T-helper 2 cell treated with Interferon-gamma antibody and Interleukin-4, amounts not matched to agents 5 μg/mL and 100 μg/mL, for 36 hours (primary cell): ENCODE data around the gene LHX4.

Experiments used
- DNase-seq: peaks from one replicate; pipeline ENCODE4 v3.0.0; 2021; ENCODE audit warnings: low spot score
- H3K27ac Mint-ChIP-seq: one replicate; pipeline ENCODE4 v1.8.0; 2021; ENCODE audit warnings: mild to moderate bottlenecking, mixed read lengths
- H3K27me3 Mint-ChIP-seq: one replicate; pipeline ENCODE4 v1.8.0; 2021; ENCODE audit warnings: low read depth, mixed read lengths
- H3K36me3 Mint-ChIP-seq: one replicate; pipeline ENCODE4 v1.8.0; 2021; ENCODE audit warnings: low read depth, mixed read lengths
- H3K4me1 Mint-ChIP-seq: one replicate; pipeline ENCODE4 v1.8.0; 2021; ENCODE audit warnings: low read depth, mixed read lengths
- H3K4me3 Mint-ChIP-seq: one replicate; pipeline ENCODE4 v1.8.0; 2022; ENCODE audit warnings: mild to moderate bottlenecking, moderate library complexity, mixed read lengths
- H3K9me3 Mint-ChIP-seq: one replicate; pipeline ENCODE4 v1.8.0; 2021; ENCODE audit warnings: mixed read lengths

The LHX4 gene

DNA sequence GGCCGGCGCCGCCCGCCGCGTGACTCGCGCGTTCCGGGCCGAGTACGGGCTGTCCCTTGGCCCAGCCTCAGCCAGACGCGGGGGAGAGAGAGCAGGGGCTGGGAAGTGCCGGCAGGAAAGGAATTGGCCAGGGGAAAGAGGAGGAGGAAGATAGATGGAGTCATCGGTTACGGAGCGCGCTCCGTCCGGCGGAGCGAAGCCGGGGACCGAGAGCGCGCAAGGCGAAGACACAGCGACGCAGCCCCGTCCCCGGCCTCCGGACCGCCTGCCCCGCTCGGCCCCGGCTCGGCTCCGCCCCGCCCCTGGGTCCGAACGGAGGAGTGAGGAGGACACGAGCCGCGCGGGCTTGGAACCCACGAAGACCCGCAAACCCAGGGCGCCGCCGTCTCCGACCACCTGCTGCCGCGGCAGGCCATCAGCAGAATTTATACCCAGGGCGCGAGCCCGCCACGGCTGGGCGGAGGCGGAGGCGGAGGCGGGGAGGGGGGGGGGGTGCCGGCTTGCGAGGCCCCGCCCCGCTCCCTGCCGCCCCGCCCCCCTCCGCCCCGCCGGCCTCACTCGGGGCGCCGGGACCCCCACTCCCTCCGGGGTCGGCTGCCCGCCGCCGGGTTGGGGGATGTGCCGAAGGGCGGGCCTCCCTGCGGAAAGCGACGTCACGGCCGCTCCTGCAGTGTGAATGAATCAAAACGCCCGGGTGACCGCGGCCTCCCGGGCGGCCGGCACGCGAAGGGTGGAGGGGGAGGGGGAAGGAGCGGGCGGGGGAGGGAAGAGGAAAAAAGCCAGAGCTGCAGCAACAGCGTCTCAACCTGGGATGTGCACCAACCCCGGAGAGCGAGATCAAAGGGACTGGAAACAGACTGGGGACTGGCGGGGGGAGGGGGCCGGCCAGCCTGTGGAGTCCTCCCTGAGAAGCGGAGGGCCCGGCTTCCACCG lies at the start of gene LHX4:
Gene LHX4 (plus strand): TSS at position 782 of the 933 bp plus-strand sequence. CDS start 266 bp downstream, outside the sequence.
- Mint-ChIP-seq H3K4me3 (peak within 1 kb of the TSS; percentile 73), H3K27ac (no peak within 1 kb of the TSS), H3K4me1 (peaks cover 9% of the 10 kb centered on the region), H3K9me3 (no peaks in the 10 kb centered on the region), H3K36me3 (peaks cover 2% of the 10 kb centered on the region), H3K27me3 (peaks cover 83% of the 10 kb centered on the region)
- peak; percentile 18 for DNase-seq

DNA sequence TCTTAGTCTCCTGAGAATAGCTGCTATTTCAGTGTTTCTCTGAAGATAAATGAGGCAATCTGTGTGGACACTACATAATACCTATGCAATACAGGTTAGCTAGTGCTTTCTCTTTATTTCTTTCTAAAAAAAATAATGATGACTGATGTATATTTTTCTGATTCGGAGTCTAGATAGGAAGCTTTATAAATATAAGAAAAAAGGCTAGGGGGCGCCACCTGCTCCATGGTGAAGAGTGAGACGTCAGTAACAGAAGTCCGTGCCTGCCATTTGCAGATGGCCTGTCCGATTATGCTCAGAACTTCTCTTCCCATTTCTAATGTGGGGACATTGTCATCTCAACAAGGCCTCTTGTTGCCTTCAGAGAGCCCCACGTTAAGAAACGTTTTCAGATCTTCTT lies 49.0 kb upstream of the LHX4 start:
- Mint-ChIP-seq H3K4me1 (no peaks in the 10 kb centered on the region), H3K9me3 (no peaks in the 10 kb centered on the region), H3K36me3 (peaks cover 4% of the 10 kb centered on the region), H3K27me3 (no peaks in the 10 kb centered on the region), H3K4me3 (no peak overlapping the region), H3K27ac (no peak overlapping the region)
- no peak for DNase-seq

DNA sequence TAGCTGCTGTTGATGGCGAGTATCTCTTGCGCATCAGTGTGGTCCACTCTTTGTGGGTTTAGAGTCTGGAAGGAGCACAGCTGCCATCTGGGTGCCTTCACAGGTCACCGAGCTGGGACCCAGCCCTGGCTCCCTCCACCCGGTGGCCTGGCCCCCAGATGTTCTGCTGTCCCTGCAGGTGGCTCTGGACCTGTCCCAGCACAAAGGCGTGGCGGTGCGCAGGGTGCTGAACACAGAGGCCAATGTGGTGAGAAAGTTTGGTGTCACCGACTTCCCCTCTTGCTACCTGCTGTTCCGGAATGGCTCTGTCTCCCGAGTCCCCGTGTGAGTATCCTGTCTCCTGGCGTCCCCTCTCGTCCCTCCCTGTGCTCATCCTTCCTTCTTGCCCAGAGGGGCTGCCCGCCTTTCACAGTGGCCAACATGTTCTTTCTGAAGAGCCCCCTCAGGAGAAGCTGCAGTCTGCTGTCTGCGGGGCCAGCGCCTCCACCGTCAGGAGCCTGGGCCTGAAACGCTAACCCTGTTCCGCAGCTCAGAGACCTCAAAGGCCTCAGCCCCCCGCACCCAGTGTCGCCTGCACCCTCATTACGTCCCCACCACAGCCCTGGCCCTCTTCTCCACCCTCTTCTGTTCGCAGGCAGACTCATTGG lies 47.9 kb upstream of the LHX4 start:
- H3K27ac Mint-ChIP-seq: no peak overlapping the region
- H3K36me3 Mint-ChIP-seq: peaks cover 4% of the 10 kb centered on the region

DNA sequence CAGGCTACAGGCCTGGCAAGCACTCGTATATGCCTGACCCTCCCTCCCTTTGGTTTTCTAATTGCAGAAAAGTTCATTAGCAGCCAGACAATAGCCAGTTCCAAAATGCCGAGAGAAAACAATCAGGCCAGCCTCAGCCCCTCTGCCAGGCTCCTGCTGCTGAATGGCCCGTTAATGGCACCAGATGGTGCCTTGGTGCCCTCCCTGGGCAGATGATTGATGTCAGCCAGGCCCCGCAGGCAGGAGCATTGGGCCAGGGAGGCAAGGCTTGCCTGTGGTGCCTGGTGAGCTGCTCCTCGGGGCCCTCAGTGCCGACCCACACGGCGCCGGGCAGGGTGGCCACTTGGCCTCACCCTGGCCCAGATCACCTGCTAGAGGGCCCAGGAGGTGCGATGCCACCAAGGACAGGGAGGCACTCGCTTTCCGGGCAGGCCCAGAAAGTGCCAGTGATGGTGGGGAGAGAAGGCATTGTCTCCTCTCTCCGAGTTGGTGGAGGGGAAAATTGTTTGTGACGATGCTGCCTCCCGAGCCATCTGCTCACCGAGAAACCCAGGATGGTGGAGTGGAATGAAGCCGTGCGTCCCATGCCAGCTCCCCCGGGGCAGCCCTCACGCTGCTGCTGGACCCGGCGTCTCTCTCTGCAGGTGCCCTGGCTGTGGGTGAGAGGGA lies 47.3 kb upstream of the LHX4 start:
- no peak overlapping the region for H3K4me3 Mint-ChIP-seq
- H3K9me3 Mint-ChIP-seq: no peaks in the 10 kb centered on the region
- DNase-seq: no peak
- no peaks in the 10 kb centered on the region for H3K4me1 Mint-ChIP-seq
- H3K36me3 Mint-ChIP-seq: peaks cover 4% of the 10 kb centered on the region
- no peak overlapping the region for H3K27ac Mint-ChIP-seq
- H3K27me3 Mint-ChIP-seq: no peaks in the 10 kb centered on the region

More for the DNA sequence above, 47.9 kb upstream of the LHX4 start:
- no peak for DNase-seq
- H3K27me3 Mint-ChIP-seq: no peaks in the 10 kb centered on the region
- no peaks in the 10 kb centered on the region for H3K4me1 Mint-ChIP-seq
- no peak overlapping the region for H3K4me3 Mint-ChIP-seq
- no peaks in the 10 kb centered on the region for H3K9me3 Mint-ChIP-seq

DNA sequence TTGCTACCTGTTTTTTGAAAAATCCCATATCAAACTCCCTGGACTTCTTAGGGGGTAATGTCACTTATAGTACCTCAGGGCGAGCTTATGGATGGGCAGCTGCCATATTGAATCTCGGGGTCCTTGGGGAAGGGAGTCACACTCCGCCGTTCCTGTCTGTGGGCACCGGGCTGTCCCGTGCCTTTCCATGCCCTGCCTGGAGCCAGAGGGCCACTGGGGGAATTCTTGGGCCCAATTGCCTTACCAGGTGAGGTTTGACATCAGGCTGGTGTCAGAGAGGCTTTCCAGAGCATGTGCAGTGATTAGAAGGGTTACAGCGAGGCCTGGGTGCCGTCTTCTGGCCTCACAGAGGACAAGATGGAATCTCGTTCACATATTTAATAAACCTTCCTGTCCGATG lies 46.6 kb upstream of the LHX4 start:
- Mint-ChIP-seq H3K4me3 (no peak overlapping the region), H3K27ac (no peak overlapping the region), H3K4me1 (no peaks in the 10 kb centered on the region), H3K9me3 (no peaks in the 10 kb centered on the region), H3K36me3 (peaks cover 4% of the 10 kb centered on the region), H3K27me3 (no peaks in the 10 kb centered on the region)
- no peak for DNase-seq

DNA sequence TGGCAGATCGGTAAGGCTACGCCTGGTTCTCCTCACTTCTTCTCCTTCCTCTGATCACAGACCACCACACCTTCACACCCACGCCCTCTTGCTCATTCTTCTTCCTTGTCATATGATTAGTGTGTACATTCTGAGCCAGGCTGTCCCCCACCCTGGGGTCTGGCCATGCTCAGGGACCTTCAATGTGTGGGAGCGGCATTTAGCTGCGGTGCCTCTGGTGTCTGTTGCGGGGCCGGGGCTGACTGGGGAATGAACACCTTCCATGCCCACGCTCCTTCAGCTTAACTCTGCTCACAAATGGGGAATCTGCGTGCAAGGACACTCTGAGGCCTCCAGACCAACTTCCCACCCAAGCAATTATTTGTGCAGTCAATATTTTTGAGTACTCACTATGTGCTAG lies 46.0 kb upstream of the LHX4 start:
- no peak overlapping the region for H3K4me3 Mint-ChIP-seq
- no peaks in the 10 kb centered on the region for H3K27me3 Mint-ChIP-seq
- no peak overlapping the region for H3K27ac Mint-ChIP-seq
- peaks cover 4% of the 10 kb centered on the region for H3K36me3 Mint-ChIP-seq
- no peak for DNase-seq
- H3K9me3 Mint-ChIP-seq: no peaks in the 10 kb centered on the region
- no peaks in the 10 kb centered on the region for H3K4me1 Mint-ChIP-seq

DNA sequence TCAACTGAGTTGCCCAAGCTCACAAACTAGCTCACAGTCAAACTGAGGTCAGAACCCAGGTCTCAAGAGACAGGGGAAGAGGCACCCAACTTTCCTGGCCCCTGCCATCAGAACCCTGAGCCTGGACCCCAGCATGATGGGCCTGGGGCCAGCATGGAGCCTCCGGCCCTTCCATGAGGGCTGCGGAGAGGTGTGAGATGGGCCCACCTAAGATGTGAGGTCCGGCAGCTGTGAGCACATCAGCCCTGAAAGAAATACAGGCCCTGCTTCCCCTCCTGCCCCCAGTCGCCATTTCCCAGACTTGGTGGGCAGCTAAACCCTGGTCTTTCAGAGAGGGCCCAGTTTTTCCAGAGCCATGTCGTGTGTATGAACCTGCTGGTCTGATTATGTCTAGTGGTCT lies 44.8 kb upstream of the LHX4 start:
- DNase-seq: no peak
- Mint-ChIP-seq H3K9me3 (no peaks in the 10 kb centered on the region), H3K27me3 (no peaks in the 10 kb centered on the region), H3K27ac (no peak overlapping the region), H3K36me3 (peaks cover 4% of the 10 kb centered on the region), H3K4me3 (no peak overlapping the region), H3K4me1 (no peaks in the 10 kb centered on the region)

DNA sequence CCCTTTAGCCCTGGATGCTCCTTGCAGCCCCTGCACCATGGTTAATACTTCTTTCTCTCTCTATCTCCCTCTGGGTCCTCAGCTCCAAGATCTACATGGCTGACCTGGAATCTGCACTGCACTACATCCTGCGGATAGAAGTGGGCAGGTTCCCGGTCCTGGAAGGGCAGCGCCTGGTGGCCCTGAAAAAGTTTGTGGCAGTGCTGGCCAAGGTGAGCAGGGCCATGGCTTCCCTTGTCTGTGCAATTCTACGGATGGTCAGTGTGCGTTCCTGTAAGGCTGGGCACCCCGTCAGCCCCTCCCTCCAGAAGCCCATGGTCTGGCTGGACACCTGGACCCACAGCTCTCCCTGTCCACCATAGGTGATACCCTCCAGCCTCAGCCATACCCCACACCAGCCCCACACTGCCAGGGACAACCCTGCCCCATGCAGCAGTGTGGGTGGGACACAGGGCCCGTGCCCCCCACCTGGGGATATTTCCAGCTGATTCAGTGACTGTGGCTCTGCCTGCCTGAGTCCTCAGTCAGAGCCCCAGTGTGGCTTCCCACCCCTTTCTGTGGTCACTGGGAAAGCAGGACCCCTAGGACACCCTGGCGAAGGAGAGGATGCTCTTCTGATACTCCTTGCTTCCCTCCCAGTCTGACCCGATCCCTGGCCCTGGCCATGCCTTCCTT lies 44.0 kb upstream of the LHX4 start:
- Mint-ChIP-seq H3K4me3 (no peak overlapping the region), H3K4me1 (no peaks in the 10 kb centered on the region), H3K27me3 (no peaks in the 10 kb centered on the region), H3K36me3 (peaks cover 4% of the 10 kb centered on the region), H3K9me3 (no peaks in the 10 kb centered on the region), H3K27ac (no peak overlapping the region)
- no peak for DNase-seq

DNA sequence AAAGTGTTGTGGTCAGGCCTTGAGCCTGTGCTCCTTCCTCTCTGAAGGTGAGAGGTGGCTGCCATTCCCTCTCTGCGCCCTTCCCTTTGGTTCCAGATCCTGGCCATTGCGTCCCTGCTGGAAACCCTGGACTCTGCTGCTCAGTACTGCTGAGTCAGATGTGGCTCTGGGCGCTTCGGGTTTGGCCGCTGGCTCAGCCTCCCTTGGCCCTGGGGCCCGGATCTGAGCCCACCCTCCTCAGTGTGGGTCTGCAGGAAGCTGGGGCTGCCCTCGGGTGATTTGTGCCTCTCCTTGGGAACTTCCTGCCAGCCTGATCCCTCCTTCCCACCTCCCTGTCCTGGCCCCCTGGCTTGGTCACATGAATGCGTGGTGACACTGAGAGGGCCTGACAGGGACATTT lies 43.2 kb upstream of the LHX4 start:
- no peak overlapping the region for H3K27ac Mint-ChIP-seq
- no peaks in the 10 kb centered on the region for H3K27me3 Mint-ChIP-seq
- no peaks in the 10 kb centered on the region for H3K9me3 Mint-ChIP-seq
- no peak overlapping the region for H3K4me3 Mint-ChIP-seq
- DNase-seq: no peak
- H3K4me1 Mint-ChIP-seq: peaks cover 4% of the 10 kb centered on the region
- H3K36me3 Mint-ChIP-seq: peaks cover 4% of the 10 kb centered on the region

DNA sequence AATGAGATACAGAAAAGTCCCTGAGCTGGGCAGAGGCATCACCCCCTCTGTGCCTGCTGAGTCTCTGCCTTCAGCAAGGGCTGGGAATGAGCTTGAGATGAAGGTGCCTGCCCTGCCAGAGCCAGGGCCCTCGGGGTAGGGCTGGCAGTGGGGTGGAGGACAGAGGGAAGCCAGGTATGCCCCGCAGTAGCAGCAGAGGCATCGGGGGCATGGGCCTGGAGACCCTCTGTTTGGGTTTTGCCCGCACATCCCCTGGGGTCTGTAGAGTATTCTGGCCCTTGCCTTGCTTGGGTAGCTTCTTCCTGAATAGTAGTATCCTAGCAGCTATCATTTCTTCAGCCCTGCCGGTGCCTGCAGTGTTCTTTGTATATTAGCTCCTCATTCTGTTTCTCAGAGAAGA lies 42.4 kb upstream of the LHX4 start:
- Mint-ChIP-seq H3K27ac (no peak overlapping the region), H3K4me3 (no peak overlapping the region), H3K36me3 (peaks cover 2% of the 10 kb centered on the region), H3K4me1 (peaks cover 6% of the 10 kb centered on the region), H3K27me3 (no peaks in the 10 kb centered on the region), H3K9me3 (no peaks in the 10 kb centered on the region)
- no peak for DNase-seq

DNA sequence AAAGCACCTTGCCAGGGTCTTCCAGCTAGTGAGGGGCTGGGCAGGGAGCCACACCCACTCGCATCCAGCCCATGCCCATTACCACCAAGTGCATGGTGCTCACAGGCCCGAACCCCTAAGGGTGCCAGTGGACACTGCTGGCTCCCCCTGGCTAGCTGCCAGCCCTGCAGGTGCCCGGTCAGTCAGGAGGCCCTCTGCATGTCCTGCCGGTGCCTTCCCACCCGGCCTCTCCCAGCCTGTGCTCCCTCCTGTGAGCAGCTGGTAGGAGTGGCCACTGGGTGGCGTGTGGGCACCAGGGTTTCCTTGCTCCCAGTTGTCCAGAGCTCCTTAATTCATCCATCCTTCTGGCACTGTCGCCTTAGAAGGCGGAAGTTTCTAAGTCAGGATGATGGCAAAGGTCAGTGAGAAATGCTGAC lies 42.0 kb upstream of the LHX4 start:
- peaks cover 6% of the 10 kb centered on the region for H3K4me1 Mint-ChIP-seq
- no peaks in the 10 kb centered on the region for H3K27me3 Mint-ChIP-seq
- H3K4me3 Mint-ChIP-seq: no peak overlapping the region
- H3K9me3 Mint-ChIP-seq: no peaks in the 10 kb centered on the region
- no peak for DNase-seq
- H3K27ac Mint-ChIP-seq: no peak overlapping the region
- H3K36me3 Mint-ChIP-seq: peaks cover 2% of the 10 kb centered on the region

DNA sequence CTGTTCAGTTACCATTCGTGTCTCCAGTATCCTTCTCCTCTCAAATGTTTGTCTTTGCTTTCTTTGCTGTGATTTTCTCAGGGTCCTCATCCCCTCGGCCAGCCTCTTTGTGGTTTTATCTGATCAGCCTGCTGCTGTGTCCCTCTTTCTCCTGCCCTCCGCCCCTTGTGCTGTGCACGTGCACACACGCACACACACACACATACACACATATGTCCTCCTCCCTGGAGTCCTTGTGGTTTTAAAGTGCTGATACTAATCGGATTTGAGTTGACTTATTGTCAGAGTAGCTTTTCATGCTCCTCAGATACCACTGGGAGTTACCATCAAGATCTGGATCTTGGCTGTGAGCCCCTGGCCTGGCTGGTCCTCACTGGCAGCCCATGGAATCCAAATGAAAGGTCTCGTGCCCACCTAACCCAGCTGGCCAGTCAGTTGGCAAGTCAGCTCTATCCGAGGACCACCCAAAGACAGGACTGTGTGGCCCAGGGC lies 41.3 kb upstream of the LHX4 start:
- peaks cover 2% of the 10 kb centered on the region for H3K36me3 Mint-ChIP-seq
- H3K4me3 Mint-ChIP-seq: no peak overlapping the region
- H3K9me3 Mint-ChIP-seq: no peaks in the 10 kb centered on the region
- no peaks in the 10 kb centered on the region for H3K27me3 Mint-ChIP-seq
- no peak for DNase-seq
- H3K27ac Mint-ChIP-seq: peak overlapping the region; percentile 55
- peaks cover 6% of the 10 kb centered on the region for H3K4me1 Mint-ChIP-seq

DNA sequence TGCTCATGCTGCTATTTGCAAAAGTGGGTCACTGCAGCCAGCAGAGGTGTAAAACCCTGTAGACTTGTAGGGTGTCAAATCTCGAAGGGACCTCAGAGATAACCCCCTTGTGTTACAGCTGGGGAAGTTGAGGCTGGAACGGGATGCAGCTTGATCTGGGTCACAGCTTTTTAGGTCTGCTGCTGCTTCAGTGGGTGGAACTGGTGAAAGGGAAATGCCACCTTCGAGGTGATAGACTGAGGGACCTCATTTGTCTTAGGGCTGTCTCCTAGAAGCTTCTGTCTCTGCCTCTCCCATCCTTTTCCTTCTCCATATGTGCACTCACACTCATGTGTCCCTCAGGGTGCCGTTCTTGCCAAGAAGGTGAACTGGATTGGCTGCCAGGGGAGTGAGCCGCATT lies 40.0 kb upstream of the LHX4 start:
- H3K9me3 Mint-ChIP-seq: no peaks in the 10 kb centered on the region
- H3K36me3 Mint-ChIP-seq: no peaks in the 10 kb centered on the region
- no peak overlapping the region for H3K4me3 Mint-ChIP-seq
- DNase-seq: no peak
- peaks cover 6% of the 10 kb centered on the region for H3K4me1 Mint-ChIP-seq
- no peaks in the 10 kb centered on the region for H3K27me3 Mint-ChIP-seq
- H3K27ac Mint-ChIP-seq: no peak overlapping the region
